ENCODE data around the gene ARFRP1. TPM values are rescaled to one million over a fixed set of nuclear protein-coding genes. Genes with fewer than 3 reads are reported as not detected.
"Not testable (repeated sequence)": the region's sequence is repeated elsewhere in the genome, so short reads cannot be mapped to it uniquely, and the experiment has no call there.

Gene ARFRP1
- total RNA-seq, 1 experiment from 2014 or later = 71.2 TPM

DNA sequence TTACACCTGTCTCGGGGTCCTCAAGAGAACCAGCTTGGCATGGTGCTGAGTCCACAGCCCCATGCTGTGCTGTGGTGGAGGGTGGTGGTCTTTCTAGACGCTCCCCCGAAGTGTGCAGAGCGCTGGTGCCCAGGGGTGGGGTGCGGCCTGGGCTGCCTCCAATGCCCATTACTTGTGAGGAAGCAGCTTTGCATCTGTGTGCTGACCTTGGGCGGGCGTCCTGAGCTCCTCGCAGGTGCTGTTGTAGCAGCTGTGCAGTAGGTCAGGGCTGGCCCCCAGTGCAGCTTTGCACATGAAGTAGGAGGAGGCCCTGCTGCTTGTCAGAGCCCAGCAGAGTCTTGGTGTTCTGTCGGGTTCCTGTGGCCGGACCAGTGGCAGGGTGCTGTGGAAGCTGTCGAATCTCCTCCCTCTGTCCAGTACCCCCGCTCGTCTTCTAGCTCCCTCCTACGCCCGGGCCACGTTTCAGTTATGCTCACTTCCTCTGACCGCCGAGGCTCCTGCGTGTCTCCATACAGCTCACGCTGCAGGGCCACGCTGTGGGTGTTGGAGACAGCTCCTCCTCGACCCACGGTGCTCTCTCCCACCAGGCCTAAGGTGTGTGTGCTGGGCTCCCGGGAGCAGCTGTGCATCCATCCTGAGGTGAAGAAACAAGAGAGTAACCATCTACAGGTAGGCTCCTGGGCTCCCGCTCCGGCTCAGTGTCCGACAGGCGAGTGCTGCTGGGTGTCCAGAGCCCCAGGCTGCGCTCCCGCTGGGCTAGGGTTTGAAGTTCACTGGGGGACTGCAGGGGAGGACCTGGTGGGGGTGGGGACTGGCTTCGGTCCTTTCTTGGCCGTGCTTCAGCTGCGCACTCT, 45.6 kb downstream of the ARFRP1 start:
- ATAC-seq = no peak
- Histone ChIP-seq H3K4me1 (ENCODE audit: insufficient read depth, low read length) (peaks cover 9% of the 10 kb centered on the region; the same call in 1 of the 2 replicates), H2AFZ (ENCODE audit: low read length) (no peak overlapping the region), H3K27me3 (ENCODE audit: low read length) (no peaks in the 10 kb centered on the region), H3K27ac (ENCODE audit: low read length) (no peak overlapping the region), H3K4me3 (ENCODE audit: low read length) (no peak overlapping the region), H3K9ac (ENCODE audit: low read length) (no peak overlapping the region), H3K36me3 (ENCODE audit: low read depth, low read length) (peaks cover 44% of the 10 kb centered on the region), H3K79me2 (ENCODE audit: low read length) (peaks cover 25% of the 10 kb centered on the region), H3F3A (ENCODE audit: low read length, unreplicated experiment) (no peaks in the 10 kb centered on the region), H4K20me1 (ENCODE audit: low read length) (no peaks in the 10 kb centered on the region), H3K9me3 (ENCODE audit: low read length) (no peaks in the 10 kb centered on the region), H3K9me2 (replicated peaks; ENCODE audit: low read length) (no peaks in the 10 kb centered on the region), H3K4me2 (ENCODE audit: low read length) (no peak overlapping the region)
- CTCF ChIA-PET = no interaction called here
- no TSS peak for BruUV-seq (replicated peaks)
- no peak for DNase-seq
- POLR2A ChIA-PET (ENCODE audit: unreplicated experiment) = no interaction called here
- TF ChIP-seq EZH2phosphoT487 (IDR thresholded peaks at IDR 0.05; ENCODE audit: borderline replicate concordance, low read length) (no peak), EZH2 (IDR thresholded peaks at IDR 0.05; ENCODE audit: low read length, unreplicated experiment) (no peak)
- TF ChIP-seq, protein P1, sequence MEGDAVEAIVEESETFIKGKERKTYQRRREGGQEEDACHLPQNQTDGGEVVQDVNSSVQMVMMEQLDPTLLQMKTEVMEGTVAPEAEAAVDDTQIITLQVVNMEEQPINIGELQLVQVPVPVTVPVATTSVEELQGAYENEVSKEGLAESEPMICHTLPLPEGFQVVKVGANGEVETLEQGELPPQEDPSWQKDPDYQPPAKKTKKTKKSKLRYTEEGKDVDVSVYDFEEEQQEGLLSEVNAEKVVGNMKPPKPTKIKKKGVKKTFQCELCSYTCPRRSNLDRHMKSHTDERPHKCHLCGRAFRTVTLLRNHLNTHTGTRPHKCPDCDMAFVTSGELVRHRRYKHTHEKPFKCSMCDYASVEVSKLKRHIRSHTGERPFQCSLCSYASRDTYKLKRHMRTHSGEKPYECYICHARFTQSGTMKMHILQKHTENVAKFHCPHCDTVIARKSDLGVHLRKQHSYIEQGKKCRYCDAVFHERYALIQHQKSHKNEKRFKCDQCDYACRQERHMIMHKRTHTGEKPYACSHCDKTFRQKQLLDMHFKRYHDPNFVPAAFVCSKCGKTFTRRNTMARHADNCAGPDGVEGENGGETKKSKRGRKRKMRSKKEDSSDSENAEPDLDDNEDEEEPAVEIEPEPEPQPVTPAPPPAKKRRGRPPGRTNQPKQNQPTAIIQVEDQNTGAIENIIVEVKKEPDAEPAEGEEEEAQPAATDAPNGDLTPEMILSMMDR (conservative IDR thresholded peaks at IDR 0.05; ENCODE audit: low read depth, low read length) = no peak
- intact Hi-C loops (cut with micrococcal nuclease) = no loop called here

DNA sequence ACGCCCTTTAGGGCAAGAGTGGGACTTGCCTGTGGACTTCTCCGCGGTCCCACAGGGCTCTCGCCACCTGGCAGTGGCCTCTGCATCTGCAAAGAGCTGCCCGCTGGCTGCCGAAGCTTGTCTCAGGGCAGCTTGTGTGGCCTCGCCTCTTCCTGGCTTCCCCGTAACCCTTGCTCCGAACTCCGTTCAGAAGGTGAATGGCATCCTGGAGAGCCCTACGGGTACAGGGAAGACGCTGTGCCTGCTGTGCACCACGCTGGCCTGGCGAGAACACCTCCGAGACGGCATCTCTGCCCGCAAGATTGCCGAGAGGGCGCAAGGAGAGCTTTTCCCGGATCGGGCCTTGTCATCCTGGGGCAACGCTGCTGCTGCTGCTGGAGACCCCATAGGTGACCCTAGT, 46.7 kb downstream of the ARFRP1 start:
- H2AFZ ChIP-seq (ENCODE audit: low read length) = no peak overlapping the region
- H3K4me3 ChIP-seq (ENCODE audit: low read length) = no peak overlapping the region
- peaks cover 9% of the 10 kb centered on the region; the same call in 1 of the 2 replicates for H3K4me1 ChIP-seq (ENCODE audit: insufficient read depth, low read length)
- POLR2A ChIA-PET (ENCODE audit: unreplicated experiment) = no interaction called here
- intact Hi-C loops (cut with micrococcal nuclease) = no loop called here
- DNase-seq = no peak
- TF ChIP-seq EZH2 (IDR thresholded peaks at IDR 0.05; ENCODE audit: low read length, unreplicated experiment) = no peak
- TF ChIP-seq, protein P1 (conservative IDR thresholded peaks at IDR 0.05; ENCODE audit: low read depth, low read length) = no peak
- no peak for TF ChIP-seq EZH2phosphoT487 (IDR thresholded peaks at IDR 0.05; ENCODE audit: borderline replicate concordance, low read length)
- no peak overlapping the region for H3K4me2 ChIP-seq (ENCODE audit: low read length)
- CTCF ChIA-PET = no interaction called here
- H3F3A ChIP-seq (ENCODE audit: low read length, unreplicated experiment) = no peaks in the 10 kb centered on the region
- no peaks in the 10 kb centered on the region for H3K27me3 ChIP-seq (ENCODE audit: low read length)
- H3K9ac ChIP-seq (ENCODE audit: low read length) = no peak overlapping the region
- no TSS peak for BruUV-seq (replicated peaks)
- H3K27ac ChIP-seq (ENCODE audit: low read length) = no peak overlapping the region
- H4K20me1 ChIP-seq (ENCODE audit: low read length) = no peaks in the 10 kb centered on the region
- peaks cover 25% of the 10 kb centered on the region for H3K79me2 ChIP-seq (ENCODE audit: low read length)
- no peaks in the 10 kb centered on the region for H3K9me2 ChIP-seq (replicated peaks; ENCODE audit: low read length)
- no peaks in the 10 kb centered on the region for H3K9me3 ChIP-seq (ENCODE audit: low read length)
- ATAC-seq = no peak
- peaks cover 38% of the 10 kb centered on the region for H3K36me3 ChIP-seq (ENCODE audit: low read depth, low read length)

DNA sequence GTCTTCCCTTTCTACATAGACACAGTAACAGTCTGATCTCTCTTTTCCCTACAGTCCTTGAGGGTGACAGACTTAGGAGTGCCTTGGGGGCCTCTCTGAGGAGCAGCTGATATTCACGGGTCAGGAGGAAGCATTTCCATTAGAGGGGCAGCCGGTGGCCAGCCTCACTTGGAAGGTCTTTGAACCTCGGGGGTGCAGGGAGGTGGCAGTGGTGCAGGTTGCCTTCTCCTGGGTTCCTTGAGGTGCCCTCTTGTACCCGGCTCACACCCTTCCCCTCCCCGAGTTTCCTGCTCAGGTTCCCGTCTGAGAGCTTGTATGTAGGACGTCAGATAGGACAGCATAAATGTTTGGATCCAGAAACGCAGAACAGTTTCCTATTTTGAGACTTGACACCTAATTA, 47.2 kb downstream of the ARFRP1 start:
- peaks cover 9% of the 10 kb centered on the region; the same call in 1 of the 2 replicates for H3K4me1 ChIP-seq (ENCODE audit: insufficient read depth, low read length)
- ATAC-seq (no peak), DNase-seq (no peak)
- H3K4me3 ChIP-seq (ENCODE audit: low read length) = no peak overlapping the region
- H3K4me2 ChIP-seq (ENCODE audit: low read length) = no peak overlapping the region
- no peaks in the 10 kb centered on the region for H3K9me3 ChIP-seq (ENCODE audit: low read length)
- H3K27ac ChIP-seq (ENCODE audit: low read length) = no peak overlapping the region
- H3K36me3 ChIP-seq (ENCODE audit: low read depth, low read length) = peaks cover 35% of the 10 kb centered on the region; the same call in 1 of the 2 replicates
- ChIA-PET CTCF (no interaction called here), POLR2A (ENCODE audit: unreplicated experiment) (no interaction called here)
- H3F3A ChIP-seq (ENCODE audit: low read length, unreplicated experiment) = no peaks in the 10 kb centered on the region
- H2AFZ ChIP-seq (ENCODE audit: low read length) = no peak overlapping the region
- H3K9me2 ChIP-seq (replicated peaks; ENCODE audit: low read length) = no peaks in the 10 kb centered on the region
- peaks cover 25% of the 10 kb centered on the region for H3K79me2 ChIP-seq (ENCODE audit: low read length)
- TF ChIP-seq, protein P1 (conservative IDR thresholded peaks at IDR 0.05; ENCODE audit: low read depth, low read length) = no peak
- TF ChIP-seq EZH2phosphoT487 (IDR thresholded peaks at IDR 0.05; ENCODE audit: borderline replicate concordance, low read length) = no peak
- no peak for TF ChIP-seq EZH2 (IDR thresholded peaks at IDR 0.05; ENCODE audit: low read length, unreplicated experiment)
- intact Hi-C loops (cut with micrococcal nuclease) = no loop called here
- H3K9ac ChIP-seq (ENCODE audit: low read length) = no peak overlapping the region
- H3K27me3 ChIP-seq (ENCODE audit: low read length) = no peaks in the 10 kb centered on the region
- BruUV-seq (replicated peaks) = no TSS peak
- no peaks in the 10 kb centered on the region for H4K20me1 ChIP-seq (ENCODE audit: low read length)

DNA sequence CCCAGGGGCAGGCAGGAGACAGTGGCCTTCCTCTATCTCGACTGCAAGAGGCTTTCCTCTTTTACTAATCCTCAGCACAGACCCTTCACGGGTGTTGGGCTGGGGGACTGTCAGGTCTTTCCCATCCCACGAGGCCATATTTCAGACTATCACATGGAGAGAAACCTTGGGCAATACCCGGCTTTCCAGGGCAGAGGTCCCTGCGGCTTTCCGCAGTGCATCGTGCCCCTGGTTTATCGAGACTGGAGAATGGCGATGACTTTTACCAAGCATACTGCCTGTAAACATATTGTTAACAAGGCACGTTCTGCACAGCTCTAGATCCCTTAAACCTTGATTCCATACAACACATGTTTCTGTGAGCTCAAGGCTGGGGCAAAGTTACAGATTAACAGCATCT, 47.6 kb downstream of the ARFRP1 start:
- Histone ChIP-seq H3K79me2 (ENCODE audit: low read length) (peaks cover 25% of the 10 kb centered on the region), H3K36me3 (ENCODE audit: low read depth, low read length) (peaks cover 32% of the 10 kb centered on the region; the same call in 1 of the 2 replicates)
- DNase-seq; BruUV-seq (replicated peaks); H3K9ac ChIP-seq (ENCODE audit: low read length); CTCF ChIA-PET; H3K4me1 ChIP-seq (ENCODE audit: insufficient read depth, low read length); H3F3A ChIP-seq (ENCODE audit: low read length, unreplicated experiment); H4K20me1 ChIP-seq (ENCODE audit: low read length); POLR2A ChIA-PET (ENCODE audit: unreplicated experiment); H2AFZ ChIP-seq (ENCODE audit: low read length); H3K9me2 ChIP-seq (replicated peaks; ENCODE audit: low read length); intact Hi-C loops (cut with micrococcal nuclease); H3K4me2 ChIP-seq (ENCODE audit: low read length); H3K27ac ChIP-seq (ENCODE audit: low read length); H3K27me3 ChIP-seq (ENCODE audit: low read length); ATAC-seq; H3K4me3 ChIP-seq (ENCODE audit: low read length); H3K9me3 ChIP-seq (ENCODE audit: low read length): not testable (repeated sequence)

Data from PC-3 (cell line).